ENCODE data around the gene SH3BGR.
"Not testable (repeated sequence)": the region's sequence is repeated elsewhere in the genome, so short reads cannot be mapped to it uniquely, and the experiment has no call there.

Gene SH3BGR

DNA sequence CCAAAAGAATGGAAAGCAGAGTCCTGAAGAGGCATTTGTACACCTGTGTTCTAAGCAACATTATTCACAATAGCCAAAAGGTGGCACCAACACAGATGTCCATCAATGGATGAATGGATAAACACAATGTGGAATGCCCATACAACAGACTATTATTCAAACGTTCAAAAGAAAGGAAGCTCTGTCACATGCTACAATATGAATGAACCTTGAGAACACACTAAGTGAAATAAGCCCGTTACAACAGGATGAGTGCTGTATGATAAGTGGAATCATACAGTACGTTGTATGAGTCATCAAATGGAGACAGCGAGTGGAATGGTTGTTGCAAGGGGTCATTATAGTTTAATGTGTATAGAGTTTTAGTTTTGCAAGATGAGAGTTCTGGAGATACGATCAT, 80.1 kb downstream of the SH3BGR start:
- in situ Hi-C loops (cut with HindIII; ENCODE audit: low pct_ligation_motif_present, low pct_unique_long_range_greater_than_20kb, low sequenced_read_pairs) = no loop called here

DNA sequence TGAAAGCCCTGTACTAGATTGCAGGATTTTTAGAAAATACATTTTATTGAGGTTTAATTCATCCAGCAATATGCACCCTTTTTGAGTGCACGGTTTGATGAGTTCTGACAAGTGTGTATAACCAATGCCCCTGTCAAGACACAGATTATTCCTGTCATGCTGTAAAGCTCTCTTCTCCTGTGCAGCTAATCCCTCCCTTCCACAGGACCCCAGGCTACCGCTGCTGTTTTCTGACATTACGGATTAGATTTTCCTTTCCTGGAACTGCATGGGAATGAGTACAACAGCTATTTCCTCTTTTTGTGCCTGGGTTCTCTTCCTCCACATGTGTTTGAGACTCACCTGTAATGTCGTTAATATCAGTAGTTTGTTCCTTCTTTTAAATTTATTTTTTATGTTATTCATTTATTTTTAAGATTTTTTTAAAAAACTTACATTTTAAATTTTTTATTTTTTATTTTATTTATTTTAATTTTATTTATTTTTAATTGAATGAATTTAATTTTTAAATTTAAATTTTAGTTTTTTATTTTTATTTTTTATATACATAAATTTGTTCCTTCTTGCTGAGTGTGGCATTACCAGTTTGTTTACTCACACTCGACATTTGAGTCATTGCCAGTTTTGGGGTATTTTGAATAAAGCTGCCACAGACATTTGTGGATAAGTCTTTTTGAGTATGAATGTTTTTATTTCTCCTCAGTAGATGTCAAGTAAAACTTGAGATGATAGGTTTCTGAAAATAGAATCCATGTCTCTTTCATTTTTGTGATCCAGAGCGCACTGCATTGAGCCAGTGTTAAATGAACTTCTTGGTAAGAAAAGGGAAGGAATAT, 82.0 kb downstream of the SH3BGR start:
- no peak for DNase-seq
- in situ Hi-C loops (cut with HindIII; ENCODE audit: low pct_ligation_motif_present, low pct_unique_long_range_greater_than_20kb, low sequenced_read_pairs) = no loop called here

More for the DNA sequence above, 80.1 kb downstream of the SH3BGR start:
- DNase-seq = no peak

DNA sequence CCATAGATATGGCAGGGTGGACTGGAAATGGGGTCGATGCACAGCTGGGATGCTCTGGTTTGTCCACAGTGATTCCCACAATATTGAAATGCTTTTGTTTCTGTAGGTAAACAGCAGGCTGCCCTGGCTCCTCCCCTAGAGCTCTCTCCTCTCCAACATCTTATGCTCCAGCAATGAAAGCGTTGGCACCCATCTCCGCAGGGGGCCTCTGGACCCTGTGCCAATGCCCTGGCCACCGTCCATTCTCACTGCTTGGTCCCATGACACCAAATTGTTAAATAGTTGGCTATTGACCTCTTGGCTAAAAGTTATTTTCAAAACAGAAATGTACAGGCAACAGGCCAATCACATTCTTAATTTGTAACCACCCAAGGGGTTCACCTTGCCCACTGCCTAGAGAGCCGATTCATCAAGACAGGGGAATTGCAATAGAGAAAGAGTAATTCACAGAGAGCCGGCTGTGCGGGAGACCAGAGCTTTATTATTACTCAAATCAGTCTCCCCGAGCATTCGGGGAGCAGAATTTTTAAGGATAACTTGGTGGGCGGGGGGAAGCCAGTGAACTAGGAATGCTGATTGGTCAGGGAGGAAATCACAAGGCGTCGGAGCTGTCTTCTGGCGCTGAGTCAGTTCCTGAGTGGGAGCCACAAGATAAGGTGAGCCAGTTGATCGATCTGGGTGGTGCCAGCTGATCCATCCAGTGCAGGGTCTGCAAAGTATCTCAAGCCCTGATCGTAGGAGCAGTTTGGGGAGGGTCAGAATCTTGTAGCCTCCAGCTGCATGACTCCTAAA, 84.1 kb downstream of the SH3BGR start:
- in situ Hi-C loops (cut with HindIII; ENCODE audit: low pct_ligation_motif_present, low pct_unique_long_range_greater_than_20kb, low sequenced_read_pairs) = no loop called here

DNA sequence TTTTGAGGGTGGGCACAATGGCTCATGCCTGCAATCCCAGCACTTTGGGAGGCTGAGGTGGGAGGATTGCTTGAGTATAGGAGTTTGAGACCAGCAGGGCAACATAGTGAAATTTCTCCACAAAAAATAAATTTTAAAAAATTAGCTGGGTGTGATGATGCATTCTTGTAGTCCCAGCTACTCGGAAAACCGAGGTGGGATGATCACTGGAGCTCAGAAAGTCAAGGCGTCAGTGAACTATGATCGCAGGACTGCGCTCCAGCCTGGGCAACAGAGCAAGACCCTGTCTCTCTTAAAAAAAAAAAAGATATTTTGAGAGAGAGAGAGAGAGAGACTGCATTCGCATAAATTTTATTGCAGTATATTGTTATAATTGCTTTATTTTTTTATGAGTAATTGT, 85.1 kb downstream of the SH3BGR start:
- DNase-seq = no peak
- in situ Hi-C loops (cut with HindIII; ENCODE audit: low pct_ligation_motif_present, low pct_unique_long_range_greater_than_20kb, low sequenced_read_pairs) = no loop called here

More for the DNA sequence above, 84.1 kb downstream of the SH3BGR start:
- DNase-seq = no peak

DNA sequence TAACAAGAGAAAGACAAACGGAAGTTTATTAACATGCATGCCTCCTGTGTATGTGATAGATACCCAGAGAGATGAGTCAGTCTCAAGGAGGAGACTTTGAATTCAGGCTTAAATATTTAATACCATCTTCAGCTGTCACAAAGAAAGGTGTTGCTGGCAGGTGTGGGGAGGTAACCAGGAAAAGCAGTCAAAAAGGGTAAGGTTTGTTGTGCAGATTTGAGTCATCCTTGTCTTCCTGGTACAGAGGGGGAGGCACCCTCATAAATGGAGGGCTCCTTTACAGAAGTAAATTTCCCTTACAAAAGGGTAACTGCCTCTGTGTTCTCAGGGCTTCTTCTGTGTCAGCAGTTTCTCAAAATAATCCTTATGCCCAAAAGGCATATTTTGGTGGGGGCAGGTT, 85.8 kb downstream of the SH3BGR start:
- in situ Hi-C loops (cut with HindIII; ENCODE audit: low pct_ligation_motif_present, low pct_unique_long_range_greater_than_20kb, low sequenced_read_pairs) = no loop called here
- DNase-seq = no peak

DNA sequence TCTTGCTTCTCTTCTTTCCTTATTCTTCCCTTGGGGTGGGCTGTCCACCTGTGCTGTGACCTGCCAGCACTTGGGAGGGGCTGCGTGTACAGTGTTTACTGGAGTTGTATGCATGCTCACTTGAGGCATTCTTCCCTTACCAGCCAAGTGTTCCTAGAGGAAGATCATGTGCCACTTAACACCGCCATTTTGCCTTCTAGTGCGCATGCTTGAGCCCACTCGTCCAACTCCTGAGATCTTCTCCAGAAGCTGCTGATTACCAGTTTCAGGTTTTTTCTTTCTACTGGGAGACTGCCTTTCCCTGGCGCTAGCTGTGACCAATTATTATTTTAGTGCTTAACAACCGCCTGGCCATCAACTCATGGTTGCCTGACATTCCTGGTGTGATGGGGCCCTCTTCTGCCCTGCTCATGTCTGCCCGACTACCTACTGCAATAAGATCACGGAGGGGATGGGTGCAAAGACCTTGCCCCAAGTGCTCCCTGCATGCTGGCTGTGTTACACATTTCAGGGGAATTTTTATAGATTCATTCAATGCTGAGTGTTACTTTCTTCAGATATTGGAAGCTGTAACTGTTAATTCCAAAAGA, 86.8 kb downstream of the SH3BGR start:
- in situ Hi-C loops (cut with HindIII; ENCODE audit: low pct_ligation_motif_present, low pct_unique_long_range_greater_than_20kb, low sequenced_read_pairs) = no loop called here
- no peak for DNase-seq

DNA sequence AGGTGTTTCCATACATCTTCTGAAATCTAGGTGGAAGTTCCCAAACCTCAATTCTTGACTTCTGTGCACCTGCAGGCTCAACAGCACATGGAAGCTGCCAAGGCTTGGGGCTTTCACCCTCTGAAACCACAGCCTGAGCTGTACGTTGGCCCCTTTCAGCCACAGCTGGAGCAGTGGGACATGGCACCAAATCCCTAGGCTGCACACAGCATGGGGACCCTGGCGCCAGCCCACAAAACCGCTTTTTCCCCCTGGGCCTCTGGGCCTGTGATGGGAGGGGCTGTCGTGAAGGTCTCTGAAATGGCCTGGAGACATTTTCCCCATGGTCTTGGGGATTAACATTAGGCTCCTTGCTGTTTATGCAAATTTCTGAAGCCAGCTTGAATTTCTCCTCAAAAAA, 88.6 kb downstream of the SH3BGR start:
- DNase-seq; in situ Hi-C loops (cut with HindIII; ENCODE audit: low pct_ligation_motif_present, low pct_unique_long_range_greater_than_20kb, low sequenced_read_pairs): not testable (repeated sequence)

DNA sequence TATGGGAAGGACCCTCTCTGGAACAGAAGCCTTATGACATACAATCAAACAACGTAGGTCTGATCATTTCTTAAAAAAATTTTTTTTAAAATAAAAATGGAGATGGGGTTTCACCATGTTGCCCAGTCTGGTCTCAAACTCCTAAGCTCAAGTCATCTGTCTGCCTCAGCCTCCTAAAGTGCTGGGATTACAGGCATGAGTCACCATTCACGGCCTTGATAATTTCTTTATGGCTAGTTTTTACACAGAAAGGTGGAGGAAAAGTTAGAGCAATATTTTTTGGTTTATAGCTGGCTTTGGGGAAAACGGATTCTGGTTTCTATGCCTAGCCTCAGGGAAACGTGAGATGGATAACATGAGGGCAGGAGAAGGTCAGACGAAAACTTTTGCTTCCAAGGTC, 91.0 kb downstream of the SH3BGR start:
- DNase-seq = no peak
- in situ Hi-C loops (cut with HindIII; ENCODE audit: low pct_ligation_motif_present, low pct_unique_long_range_greater_than_20kb, low sequenced_read_pairs) = no loop called here

DNA sequence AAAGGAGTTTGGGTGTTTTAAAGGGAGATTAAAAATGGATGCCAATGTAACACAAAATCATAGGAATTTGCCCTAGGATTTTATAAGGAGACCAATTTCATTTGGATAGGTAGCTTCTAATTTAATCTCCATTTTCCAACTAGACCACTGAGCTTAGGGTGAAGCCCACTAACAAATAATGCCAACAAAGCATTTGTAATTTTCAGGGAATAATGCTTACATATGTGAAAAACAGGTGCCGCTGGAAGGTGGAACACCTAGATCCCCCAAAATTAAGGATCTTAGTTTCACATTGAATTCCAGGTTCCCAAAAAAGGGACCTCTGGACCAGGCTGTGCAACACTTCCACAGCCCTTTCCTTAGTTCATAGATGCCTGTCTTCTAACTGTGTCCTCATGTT, 94.8 kb downstream of the SH3BGR start:
- in situ Hi-C loops (cut with HindIII; ENCODE audit: low pct_ligation_motif_present, low pct_unique_long_range_greater_than_20kb, low sequenced_read_pairs) = no loop called here
- no peak for DNase-seq

DNA sequence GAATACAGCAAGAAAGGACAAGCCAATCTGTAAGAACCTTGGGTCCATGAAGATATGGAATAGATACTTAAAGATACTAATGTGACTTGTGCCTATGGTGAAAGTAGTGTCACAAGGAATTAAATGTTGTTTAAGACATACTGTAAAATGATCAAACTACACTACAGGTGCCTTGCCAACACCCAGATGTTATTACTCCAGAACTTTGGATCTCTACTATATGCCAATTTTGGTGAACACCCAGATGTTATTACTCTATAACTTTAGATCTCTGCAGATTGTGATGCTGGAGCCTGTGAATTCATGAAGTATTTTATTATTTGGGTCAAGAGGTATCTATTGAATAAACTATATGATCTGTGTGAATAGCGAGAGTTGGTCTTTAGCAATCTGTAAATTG, 101.1 kb downstream of the SH3BGR start:
- in situ Hi-C loops (cut with HindIII; ENCODE audit: low pct_ligation_motif_present, low pct_unique_long_range_greater_than_20kb, low sequenced_read_pairs) = no loop called here
- no peak for DNase-seq

DNA sequence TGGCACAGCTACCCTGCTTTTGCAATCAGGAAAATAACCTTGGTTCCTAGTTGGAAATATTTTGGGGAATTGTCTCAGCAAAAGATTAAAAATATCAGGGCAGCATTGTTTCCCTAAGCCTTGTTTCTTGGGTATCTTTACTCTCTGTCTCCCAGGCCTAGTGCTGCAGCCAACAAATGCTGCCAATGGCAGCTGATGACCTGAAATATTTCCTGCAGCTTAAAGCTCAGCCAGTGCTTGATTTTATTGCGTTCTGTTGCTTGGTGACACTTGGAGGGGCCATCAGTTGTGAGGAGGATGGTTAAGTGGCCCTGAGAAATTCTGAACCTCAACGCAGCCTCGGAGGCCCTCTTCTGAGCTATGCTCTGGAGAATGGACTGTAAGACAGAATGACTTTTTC, 101.6 kb downstream of the SH3BGR start:
- DNase-seq = no peak
- in situ Hi-C loops (cut with HindIII; ENCODE audit: low pct_ligation_motif_present, low pct_unique_long_range_greater_than_20kb, low sequenced_read_pairs) = no loop called here

DNA sequence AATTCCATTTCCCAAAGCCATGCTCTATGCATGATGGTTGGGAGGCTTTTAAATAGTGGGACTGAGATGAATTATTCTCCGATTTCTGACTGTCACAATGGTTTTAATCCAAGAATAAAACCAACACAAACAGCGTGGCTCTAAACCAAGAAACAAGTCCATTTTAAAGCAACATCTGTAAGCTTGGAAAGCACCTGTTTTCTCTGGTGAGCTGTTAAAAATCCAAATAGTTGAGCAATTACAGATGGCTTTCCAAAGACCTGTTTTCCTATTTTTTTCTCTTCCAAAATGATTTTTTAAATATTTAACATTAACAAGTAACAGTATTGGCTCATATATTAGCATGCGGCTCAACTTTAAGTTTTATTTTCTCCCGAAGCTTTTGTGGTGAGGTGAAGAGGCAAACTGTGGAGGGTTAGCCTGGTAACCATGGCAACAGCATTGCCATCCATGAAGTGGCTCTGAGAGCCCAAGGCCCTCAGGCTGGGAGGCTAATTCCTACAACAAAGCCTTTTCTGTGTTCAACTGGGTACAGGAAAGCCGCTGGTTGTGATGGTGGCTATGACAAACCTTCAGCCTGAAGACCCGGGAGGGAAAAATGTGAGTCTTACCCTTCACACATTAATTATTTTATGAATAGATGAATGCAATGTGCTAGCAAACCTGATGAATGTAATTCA, 104.3 kb downstream of the SH3BGR start:
- no peak for DNase-seq

DNA sequence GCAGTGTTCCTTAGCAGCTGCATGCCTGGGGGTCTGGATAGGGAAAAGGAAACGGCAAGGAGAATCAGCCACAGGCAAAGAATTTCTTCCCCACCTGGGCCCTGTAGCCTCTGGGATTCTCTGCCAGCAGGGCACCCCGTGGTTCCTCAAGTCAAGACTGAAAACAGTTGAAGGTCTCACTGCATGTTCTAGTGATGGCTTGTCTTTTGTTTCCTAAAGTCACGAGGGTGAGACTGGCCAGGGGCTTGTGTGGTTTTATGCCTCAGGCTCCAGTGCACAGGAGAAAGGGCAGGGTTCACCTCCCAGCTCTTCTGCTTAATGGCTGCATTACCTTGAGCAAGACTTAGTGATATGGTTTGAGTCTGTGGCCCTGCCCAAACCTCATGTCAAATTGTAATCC, 107.7 kb downstream of the SH3BGR start:
- no peak for DNase-seq
- in situ Hi-C loops (cut with HindIII; ENCODE audit: low pct_ligation_motif_present, low pct_unique_long_range_greater_than_20kb, low sequenced_read_pairs) = no loop called here

More for the DNA sequence above, 104.3 kb downstream of the SH3BGR start:
- in situ Hi-C loops (cut with HindIII; ENCODE audit: low pct_ligation_motif_present, low pct_unique_long_range_greater_than_20kb, low sequenced_read_pairs) = no loop called here

DNA sequence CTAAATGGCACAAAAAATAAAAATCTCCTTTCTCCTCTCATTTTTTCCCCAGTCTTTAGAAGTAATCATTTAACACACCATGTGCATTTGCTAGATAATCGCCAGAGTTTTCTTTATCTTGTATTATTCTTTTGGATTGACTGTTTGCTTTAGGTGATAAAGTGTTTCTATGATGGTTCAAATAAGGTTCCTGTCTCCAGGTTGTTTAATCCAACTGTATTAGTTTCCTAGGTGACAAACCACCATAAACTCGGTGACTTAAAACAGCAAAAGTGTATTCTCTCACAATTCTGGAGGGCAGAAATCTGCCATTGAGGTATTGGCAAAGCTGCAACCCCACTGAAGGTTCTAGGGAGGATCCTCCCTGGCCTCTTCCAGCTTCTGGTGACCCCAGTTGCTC, 109.4 kb downstream of the SH3BGR start:
- DNase-seq = no peak
- in situ Hi-C loops (cut with HindIII; ENCODE audit: low pct_ligation_motif_present, low pct_unique_long_range_greater_than_20kb, low sequenced_read_pairs) = no loop called here

DNA sequence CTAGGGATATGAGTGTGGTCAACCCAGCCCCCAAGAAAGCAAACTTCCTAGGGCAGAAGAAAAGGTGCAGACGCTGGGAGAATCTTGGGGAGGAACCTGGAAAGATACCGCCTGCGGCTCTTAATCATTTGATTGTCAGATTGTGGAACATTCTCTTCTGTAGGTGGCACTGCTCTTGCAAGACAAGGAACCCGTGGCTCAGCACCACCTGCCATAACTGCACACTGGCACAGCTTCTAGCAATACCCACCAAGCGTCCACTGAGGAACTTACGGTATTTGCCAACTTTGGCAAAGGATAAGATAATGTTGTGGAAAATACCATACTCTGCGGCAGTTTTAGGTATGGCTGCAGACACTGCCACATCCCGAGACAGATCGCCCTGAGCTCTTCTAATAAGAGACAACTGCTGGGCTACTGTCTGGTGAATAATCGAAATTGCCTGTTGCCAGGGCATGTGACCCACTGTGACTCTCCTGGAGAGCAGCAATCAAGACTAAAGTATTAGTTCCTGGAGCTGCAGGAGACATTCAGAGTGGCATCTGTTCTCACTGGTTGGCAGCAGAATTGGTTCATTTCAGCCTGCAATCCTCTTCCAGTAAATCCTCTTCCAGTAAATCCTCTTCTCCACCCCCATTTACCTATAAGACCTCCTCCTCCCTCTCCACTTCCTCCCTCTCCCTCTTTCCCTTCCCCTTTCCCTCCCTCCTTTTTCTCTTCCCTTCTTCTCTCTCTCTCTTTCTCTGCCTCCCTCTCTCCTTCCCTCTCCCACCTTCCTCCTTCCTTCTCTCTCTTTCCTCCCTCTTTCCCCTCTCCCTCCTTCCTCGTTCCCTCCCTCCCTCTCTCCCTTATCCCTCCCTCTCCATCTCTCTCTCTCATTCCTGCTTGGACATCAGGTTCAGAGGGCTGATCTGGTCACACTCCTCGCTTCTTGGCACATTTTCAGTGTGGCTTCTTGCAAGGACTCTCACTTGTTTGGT, 111.3 kb downstream of the SH3BGR start:
- DNase-seq = no peak
- in situ Hi-C loops (cut with HindIII; ENCODE audit: low pct_ligation_motif_present, low pct_unique_long_range_greater_than_20kb, low sequenced_read_pairs) = no loop called here

DNA sequence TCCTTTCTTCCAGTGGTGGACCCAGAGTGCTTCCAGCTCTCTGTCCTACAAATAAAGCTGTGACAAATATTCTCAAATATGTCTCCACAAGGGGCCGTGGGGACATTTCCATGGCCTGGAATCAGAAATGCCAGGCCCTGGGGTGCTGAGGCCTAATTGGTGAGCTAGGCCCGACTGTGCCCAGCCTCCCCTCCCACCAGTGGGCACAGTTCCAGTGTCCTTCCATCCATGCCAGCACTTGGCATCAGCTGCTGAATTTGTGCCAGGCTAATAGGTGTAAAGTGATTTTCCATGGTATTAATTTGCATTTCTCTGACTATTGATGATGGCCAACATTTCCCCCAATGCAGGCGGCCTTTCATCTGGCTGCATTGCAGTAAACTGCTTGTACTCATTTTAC, 112.4 kb downstream of the SH3BGR start:
- in situ Hi-C loops (cut with HindIII; ENCODE audit: low pct_ligation_motif_present, low pct_unique_long_range_greater_than_20kb, low sequenced_read_pairs) = no loop called here
- DNase-seq = no peak
